GM12878 (cell line): Measurements from ENCODE around the gene SEC16A. TPM values are rescaled to one million over a fixed set of nuclear protein-coding genes. Genes with fewer than 3 reads are reported as not detected.

Experiments
- BCL11A ChIP-seq: IDR thresholded peaks from 2 replicates; pipeline ENCODE4 v1.6.1; 2011; ENCODE audit warnings: low read depth, low read length
- DPF2 ChIP-seq: fragments of 450-650 bp; IDR thresholded peaks from 2 replicates; pipeline ENCODE4 v1.6.1; 2017; ENCODE audit warnings: mild to moderate bottlenecking
- EED ChIP-seq: sonication (generic); IDR thresholded peaks from 2 replicates; pipeline ENCODE4 v1.6.1; 2016; ENCODE audit warnings: antibody characterized with exemption, low read depth
- JUNB ChIP-seq: IDR thresholded peaks from 2 replicates; pipeline ENCODE4 v1.6.1; 2016; ENCODE audit warnings: antibody characterized with exemption, mild to moderate bottlenecking
- MTA3 ChIP-seq: IDR thresholded peaks from 2 replicates; pipeline ENCODE4 v1.6.1; 2012; ENCODE audit warnings: low read length, inconsistent platforms, borderline replicate concordance
- MYC ChIP-seq: IDR thresholded peaks from 2 replicates; pipeline ENCODE4 v1.6.1; 2011; ENCODE audit warnings: mild to moderate bottlenecking, low read length, moderate library complexity, inconsistent platforms; ENCODE audit not compliant: insufficient read depth, insufficient replicate concordance, insufficient read length, severe bottlenecking
- RAD21 ChIP-seq: IDR thresholded peaks from 2 replicates; pipeline ENCODE4 v1.6.1; 2011; ENCODE audit warnings: mild to moderate bottlenecking, low read depth, low read length, moderate library complexity; ENCODE audit not compliant: insufficient read depth
- RCOR1 ChIP-seq: conservative IDR thresholded peaks from 2 replicates; pipeline ENCODE4 v1.6.1; 2012; ENCODE audit warnings: low read depth, low read length, improper control_type of control experiment
- SIN3A ChIP-seq: IDR thresholded peaks from 2 replicates; pipeline ENCODE4 v1.6.1; 2012; ENCODE audit warnings: low read depth, low read length, improper control_type of control experiment
- TAF1 ChIP-seq: IDR thresholded peaks from 2 replicates; pipeline ENCODE4 v1.6.1; 2011; ENCODE audit warnings: mild to moderate bottlenecking, low read depth, low read length, borderline replicate concordance
- TARDBP ChIP-seq: IDR thresholded peaks from 2 replicates; pipeline ENCODE4 v1.6.1; 2016; ENCODE audit warnings: borderline replicate concordance
- polyA plus RNA-seq, 11 experiments: library from polyadenylated mRNA; depleted of rRNA in 4 of 11; unstranded in 6 of 11; stranded (reverse) in 5 of 11; fragments of >200 nt; fragmentation: Nextera tagmentation in 4 of 11; fragmentation: Illumina TruSeq in 1 of 11; extraction: Ambion mirVana in 4 of 11; extraction: Trizol in 1 of 11; gene quantifications; 1 replicate in 1 of 11; 2 replicates in 10 of 11; pipeline versions ENCODE4 v1.2.1 to v1.2.3, GENCODE V29; 2011 to 2016; ENCODE audit warnings: inconsistent platforms in 2 of 11, missing spikeins in 2 of 11, low read depth in 1 of 11
- total RNA-seq, 4 experiments: library from RNA; depleted of rRNA in 3 of 4; stranded (reverse); fragments of >200 nt in 3 of 4; fragmentation: Illumina TruSeq in 1 of 4; extraction: Trizol in 1 of 4; gene quantifications; 2 replicates each; pipeline versions ENCODE4 v1.2.1 to v1.2.3, GENCODE V29; 2013 to 2021
- TF ChIP-seq, protein P1 (sequence below): fragments of 150-350 bp; IDR thresholded peaks from 2 replicates; pipeline ENCODE4 v1.6.1; 2014; ENCODE audit warnings: mild to moderate bottlenecking, low read depth, low read length
- TF ChIP-seq, protein P2 (sequence below): fragments of 450-650 bp; IDR thresholded peaks from 2 replicates; pipeline ENCODE4 v1.6.1; 2017; ENCODE audit warnings: borderline replicate concordance
- TF ChIP-seq, protein P3 (sequence below): fragments of 450-650 bp; IDR thresholded peaks from 2 replicates; pipeline ENCODE4 v1.6.1; 2014; ENCODE audit warnings: mild to moderate bottlenecking
- TF ChIP-seq, protein P4 (sequence below): fragments of 450-650 bp; IDR thresholded peaks from 2 replicates; pipeline ENCODE4 v1.6.1; 2017; ENCODE audit warnings: antibody characterized with exemption, mild to moderate bottlenecking, moderate library complexity
- TF ChIP-seq, protein P5 (sequence below): IDR thresholded peaks from 2 replicates; pipeline ENCODE4 v1.6.1; 2011; ENCODE audit warnings: mild to moderate bottlenecking, low read depth, low read length, moderate library complexity; ENCODE audit not compliant: insufficient replicate concordance
- TF ChIP-seq, protein P6 (sequence below): IDR thresholded peaks from 2 replicates; pipeline ENCODE4 v1.6.1; 2011; ENCODE audit warnings: low read depth, mild to moderate bottlenecking, low read length, moderate library complexity, borderline replicate concordance; ENCODE audit errors: extremely low read depth
- TF ChIP-seq, protein P7 (sequence below): IDR thresholded peaks from 2 replicates; pipeline ENCODE4 v1.6.1; 2012; ENCODE audit warnings: low read depth, low read length, improper control_type of control experiment

Gene SEC16A
- total and polyA plus RNA-seq, 10 of the 15 experiments (the other 5 are each of a cell fraction or from before 2014, with no cell fraction given): 9.9 to 59.1 (median 21.7) TPM

DNA sequence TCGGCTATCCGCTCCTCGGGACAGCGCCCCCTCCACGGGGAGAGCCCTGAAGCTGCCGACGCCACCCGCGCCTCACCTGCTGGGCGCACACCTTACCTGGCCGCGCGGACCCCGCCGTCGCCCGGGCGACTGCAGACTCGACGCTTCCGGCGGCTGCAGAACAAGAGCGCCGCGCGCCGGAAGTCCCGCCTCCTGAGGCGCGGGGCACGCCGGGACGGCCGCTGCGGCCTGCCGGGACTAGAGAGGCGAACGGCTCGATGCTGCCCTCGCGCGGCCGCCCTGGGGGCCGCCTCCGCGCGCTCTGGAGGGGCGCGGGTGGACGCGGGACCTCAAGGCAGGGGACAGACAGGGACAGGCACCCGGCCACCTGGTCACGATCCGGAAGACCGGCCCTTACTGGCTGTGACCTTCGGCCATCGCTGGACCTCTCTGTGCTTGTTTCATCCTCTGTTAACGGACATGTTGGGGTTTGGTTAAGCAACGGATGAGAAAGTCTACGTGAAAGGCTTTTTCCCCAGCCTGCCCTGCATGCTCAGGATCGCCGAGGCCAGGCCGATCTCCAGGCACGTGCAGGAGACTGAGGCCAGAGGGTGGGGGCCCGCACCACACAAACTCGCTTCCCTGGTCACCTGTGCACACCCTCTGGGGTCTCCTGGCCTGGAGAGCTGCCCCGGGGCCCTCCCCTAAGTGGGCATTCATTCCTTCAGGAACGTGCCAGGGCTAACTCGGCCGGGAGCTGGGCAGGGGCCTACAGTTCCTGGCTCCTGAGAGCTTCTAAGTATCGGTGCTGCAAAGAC is 82.6 kb downstream of the SEC16A start, which contains the start of gene SNAPC4 (continued):
- TF ChIP-seq, protein P1, sequence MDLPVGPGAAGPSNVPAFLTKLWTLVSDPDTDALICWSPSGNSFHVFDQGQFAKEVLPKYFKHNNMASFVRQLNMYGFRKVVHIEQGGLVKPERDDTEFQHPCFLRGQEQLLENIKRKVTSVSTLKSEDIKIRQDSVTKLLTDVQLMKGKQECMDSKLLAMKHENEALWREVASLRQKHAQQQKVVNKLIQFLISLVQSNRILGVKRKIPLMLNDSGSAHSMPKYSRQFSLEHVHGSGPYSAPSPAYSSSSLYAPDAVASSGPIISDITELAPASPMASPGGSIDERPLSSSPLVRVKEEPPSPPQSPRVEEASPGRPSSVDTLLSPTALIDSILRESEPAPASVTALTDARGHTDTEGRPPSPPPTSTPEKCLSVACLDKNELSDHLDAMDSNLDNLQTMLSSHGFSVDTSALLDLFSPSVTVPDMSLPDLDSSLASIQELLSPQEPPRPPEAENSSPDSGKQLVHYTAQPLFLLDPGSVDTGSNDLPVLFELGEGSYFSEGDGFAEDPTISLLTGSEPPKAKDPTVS: no peak
- TF ChIP-seq DPF2: peak; percentile 86; the same call in 1 of the 2 replicates
- no peak for TF ChIP-seq BCL11A
- TF ChIP-seq, protein P2, sequence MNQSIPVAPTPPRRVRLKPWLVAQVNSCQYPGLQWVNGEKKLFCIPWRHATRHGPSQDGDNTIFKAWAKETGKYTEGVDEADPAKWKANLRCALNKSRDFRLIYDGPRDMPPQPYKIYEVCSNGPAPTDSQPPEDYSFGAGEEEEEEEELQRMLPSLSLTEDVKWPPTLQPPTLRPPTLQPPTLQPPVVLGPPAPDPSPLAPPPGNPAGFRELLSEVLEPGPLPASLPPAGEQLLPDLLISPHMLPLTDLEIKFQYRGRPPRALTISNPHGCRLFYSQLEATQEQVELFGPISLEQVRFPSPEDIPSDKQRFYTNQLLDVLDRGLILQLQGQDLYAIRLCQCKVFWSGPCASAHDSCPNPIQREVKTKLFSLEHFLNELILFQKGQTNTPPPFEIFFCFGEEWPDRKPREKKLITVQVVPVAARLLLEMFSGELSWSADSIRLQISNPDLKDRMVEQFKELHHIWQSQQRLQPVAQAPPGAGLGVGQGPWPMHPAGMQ: no peak
- TF ChIP-seq, protein P3, sequence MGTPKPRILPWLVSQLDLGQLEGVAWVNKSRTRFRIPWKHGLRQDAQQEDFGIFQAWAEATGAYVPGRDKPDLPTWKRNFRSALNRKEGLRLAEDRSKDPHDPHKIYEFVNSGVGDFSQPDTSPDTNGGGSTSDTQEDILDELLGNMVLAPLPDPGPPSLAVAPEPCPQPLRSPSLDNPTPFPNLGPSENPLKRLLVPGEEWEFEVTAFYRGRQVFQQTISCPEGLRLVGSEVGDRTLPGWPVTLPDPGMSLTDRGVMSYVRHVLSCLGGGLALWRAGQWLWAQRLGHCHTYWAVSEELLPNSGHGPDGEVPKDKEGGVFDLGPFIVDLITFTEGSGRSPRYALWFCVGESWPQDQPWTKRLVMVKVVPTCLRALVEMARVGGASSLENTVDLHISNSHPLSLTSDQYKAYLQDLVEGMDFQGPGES: peak; percentile 46; the same call in 1 of the 2 replicates
- TF ChIP-seq TAF1: peak; percentile 94
- no peak for TF ChIP-seq TARDBP
- TF ChIP-seq, protein P4, sequence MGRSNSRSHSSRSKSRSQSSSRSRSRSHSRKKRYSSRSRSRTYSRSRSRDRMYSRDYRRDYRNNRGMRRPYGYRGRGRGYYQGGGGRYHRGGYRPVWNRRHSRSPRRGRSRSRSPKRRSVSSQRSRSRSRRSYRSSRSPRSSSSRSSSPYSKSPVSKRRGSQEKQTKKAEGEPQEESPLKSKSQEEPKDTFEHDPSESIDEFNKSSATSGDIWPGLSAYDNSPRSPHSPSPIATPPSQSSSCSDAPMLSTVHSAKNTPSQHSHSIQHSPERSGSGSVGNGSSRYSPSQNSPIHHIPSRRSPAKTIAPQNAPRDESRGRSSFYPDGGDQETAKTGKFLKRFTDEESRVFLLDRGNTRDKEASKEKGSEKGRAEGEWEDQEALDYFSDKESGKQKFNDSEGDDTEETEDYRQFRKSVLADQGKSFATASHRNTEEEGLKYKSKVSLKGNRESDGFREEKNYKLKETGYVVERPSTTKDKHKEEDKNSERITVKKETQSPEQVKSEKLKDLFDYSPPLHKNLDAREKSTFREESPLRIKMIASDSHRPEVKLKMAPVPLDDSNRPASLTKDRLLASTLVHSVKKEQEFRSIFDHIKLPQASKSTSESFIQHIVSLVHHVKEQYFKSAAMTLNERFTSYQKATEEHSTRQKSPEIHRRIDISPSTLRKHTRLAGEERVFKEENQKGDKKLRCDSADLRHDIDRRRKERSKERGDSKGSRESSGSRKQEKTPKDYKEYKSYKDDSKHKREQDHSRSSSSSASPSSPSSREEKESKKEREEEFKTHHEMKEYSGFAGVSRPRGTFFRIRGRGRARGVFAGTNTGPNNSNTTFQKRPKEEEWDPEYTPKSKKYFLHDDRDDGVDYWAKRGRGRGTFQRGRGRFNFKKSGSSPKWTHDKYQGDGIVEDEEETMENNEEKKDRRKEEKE: 0 out of 2 replicates have a peak, but pooled peaks have one; percentile 2
- no peak for TF ChIP-seq MYC
- TF ChIP-seq, protein P5, sequence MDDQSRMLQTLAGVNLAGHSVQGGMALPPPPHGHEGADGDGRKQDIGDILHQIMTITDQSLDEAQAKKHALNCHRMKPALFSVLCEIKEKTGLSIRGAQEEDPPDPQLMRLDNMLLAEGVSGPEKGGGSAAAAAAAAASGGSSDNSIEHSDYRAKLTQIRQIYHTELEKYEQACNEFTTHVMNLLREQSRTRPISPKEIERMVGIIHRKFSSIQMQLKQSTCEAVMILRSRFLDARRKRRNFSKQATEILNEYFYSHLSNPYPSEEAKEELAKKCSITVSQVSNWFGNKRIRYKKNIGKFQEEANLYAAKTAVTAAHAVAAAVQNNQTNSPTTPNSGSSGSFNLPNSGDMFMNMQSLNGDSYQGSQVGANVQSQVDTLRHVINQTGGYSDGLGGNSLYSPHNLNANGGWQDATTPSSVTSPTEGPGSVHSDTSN: no peak
- peak; percentile 62 for TF ChIP-seq RAD21
- 0 out of 2 replicates have a peak, but pooled peaks have one; percentile 63 for TF ChIP-seq SIN3A
- TF ChIP-seq JUNB: no peak
- TF ChIP-seq, protein P6, sequence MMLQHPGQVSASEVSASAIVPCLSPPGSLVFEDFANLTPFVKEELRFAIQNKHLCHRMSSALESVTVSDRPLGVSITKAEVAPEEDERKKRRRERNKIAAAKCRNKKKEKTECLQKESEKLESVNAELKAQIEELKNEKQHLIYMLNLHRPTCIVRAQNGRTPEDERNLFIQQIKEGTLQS: peak; percentile 52; the same call in 1 of the 2 replicates
- peak; percentile 71; the same call in 1 of the 2 replicates for TF ChIP-seq RCOR1
- no peak for TF ChIP-seq EED
- TF ChIP-seq MTA3: no peak
- TF ChIP-seq, protein P7, sequence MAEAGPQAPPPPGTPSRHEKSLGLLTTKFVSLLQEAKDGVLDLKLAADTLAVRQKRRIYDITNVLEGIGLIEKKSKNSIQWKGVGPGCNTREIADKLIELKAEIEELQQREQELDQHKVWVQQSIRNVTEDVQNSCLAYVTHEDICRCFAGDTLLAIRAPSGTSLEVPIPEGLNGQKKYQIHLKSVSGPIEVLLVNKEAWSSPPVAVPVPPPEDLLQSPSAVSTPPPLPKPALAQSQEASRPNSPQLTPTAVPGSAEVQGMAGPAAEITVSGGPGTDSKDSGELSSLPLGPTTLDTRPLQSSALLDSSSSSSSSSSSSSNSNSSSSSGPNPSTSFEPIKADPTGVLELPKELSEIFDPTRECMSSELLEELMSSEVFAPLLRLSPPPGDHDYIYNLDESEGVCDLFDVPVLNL: no peak
